Thymus (tissue), 11 donors: ENCODE data around the gene PPP1R2. TPM values are rescaled to one million over a fixed set of nuclear protein-coding genes. Genes with fewer than 3 reads are reported as not detected.

Experiments used
- DNase-seq, 9 donors: peaks; one replicate each; pipeline ENCODE4 v3.0.0-alpha.2; 2013; ENCODE audit warnings: low spot score in 9 of 9, low read depth in 6 of 9, missing footprints in 1 of 9
- H3K27ac ChIP-seq, 2 donors: one replicate each; pipeline ENCODE4 v1.5.1; 2013; ENCODE audit warnings: control low read depth in 1 of 2, low read depth in 1 of 2, low read length in 1 of 2, mild to moderate bottlenecking in 1 of 2, moderate library complexity in 1 of 2
- H3K27me3 ChIP-seq, 2 donors: one replicate each; pipeline ENCODE4 v1.5.1; 2013; ENCODE audit warnings: low read length in 1 of 2; ENCODE audit not compliant: control insufficient read depth in 2 of 2, insufficient read depth in 1 of 2
- H3K36me3 ChIP-seq, 2 donors: one replicate each; pipeline ENCODE4 v1.5.1; 2013; ENCODE audit warnings: low read length in 1 of 2, mild to moderate bottlenecking in 1 of 2, moderate library complexity in 1 of 2; ENCODE audit not compliant: control insufficient read depth in 2 of 2, insufficient read depth in 2 of 2
- H3K4me1 ChIP-seq, 2 donors: one replicate each; pipeline ENCODE4 v1.5.1; 2013; ENCODE audit warnings: low read length in 2 of 2; ENCODE audit not compliant: control insufficient read depth in 2 of 2, insufficient read depth in 2 of 2
- H3K4me3 ChIP-seq, 2 donors: one replicate each; pipeline ENCODE4 v1.5.1; 2013; ENCODE audit warnings: low read length in 2 of 2, control low read depth in 1 of 2, mild to moderate bottlenecking in 1 of 2
- H3K9me3 ChIP-seq, 2 donors: one replicate each; pipeline ENCODE4 v1.5.1; 2013; ENCODE audit warnings: low read length in 1 of 2, mild to moderate bottlenecking in 1 of 2; ENCODE audit not compliant: control insufficient read depth in 2 of 2, insufficient read depth in 1 of 2
- WGBS: extraction: QIAGEN DNeasy Blood & Tissue Kit; methylation state at CpG from one replicate; pipeline ENCODE4 v1.1.7; 2013; 5-methylcytosine and 5-hydroxymethylcytosine counted together
- polyA plus RNA-seq: library from polyadenylated mRNA; stranded (reverse); fragments of 200-250 nt; gene quantifications from one replicate; pipeline ENCODE4 v1.2.3, GENCODE V29; 2013
- total RNA-seq: library from RNA; stranded (reverse); fragments of 120-200 nt; gene quantifications from one replicate; pipeline ENCODE4 v1.2.4, GENCODE V29; 2013
- donor health status: healthy.

PPP1R2 gene
- total and polyA plus RNA-seq, 2 donors = 58.7 to 76.1 TPM

GRCh38 chr3:195467641-195468390 is 75.3 kb downstream of the PPP1R2 start:
- no peak overlapping the region for H3K4me3 ChIP-seq
- WGBS = 97% methylated on average over 5 of the region's 5 CpGs
- DNase-seq = no peak

GRCh38 chr3:195466251-195466650 is 76.9 kb downstream of the PPP1R2 start:
- no peak for DNase-seq
- WGBS = 92% methylated on average over 4 of the region's 4 CpGs
- Histone ChIP-seq H3K27me3 (no peaks in the 10 kb centered on the region), H3K4me3 (no peak overlapping the region), H3K4me1 (no peaks in the 10 kb centered on the region), H3K9me3 (peaks cover 0 to 3% of the 10 kb centered on the region in 2 donors), H3K36me3 (no peaks in the 10 kb centered on the region), H3K27ac (no peak overlapping the region)

More at GRCh38 chr3:195467641-195468390, 75.3 kb downstream of the PPP1R2 start:
- H3K9me3 ChIP-seq = peaks cover 0 to 3% of the 10 kb centered on the region in 2 donors
- no peak overlapping the region for H3K27ac ChIP-seq
- no peaks in the 10 kb centered on the region for H3K27me3 ChIP-seq
- no peaks in the 10 kb centered on the region for H3K4me1 ChIP-seq
- no peaks in the 10 kb centered on the region for H3K36me3 ChIP-seq

Other genes with a start within 250 kb of the PPP1R2 start
- gene ACAP2, start 100.3 kb downstream of the PPP1R2 start, total RNA-seq = 40.4 TPM
- 18.9 TPM for gene ACAP2, start 100.3 kb downstream of the PPP1R2 start, polyA plus RNA-seq
- 2.9 TPM for gene APOD, start 40.6 kb upstream of the PPP1R2 start, total RNA-seq
- gene APOD, start 40.6 kb upstream of the PPP1R2 start, polyA plus RNA-seq = 200 TPM
- 1.2 TPM for gene MUC20, start 177.7 kb upstream of the PPP1R2 start, total RNA-seq
- 5.7 TPM for gene MUC20, start 177.7 kb upstream of the PPP1R2 start, polyA plus RNA-seq